Astrocyte (in vitro differentiated cells and primary cell): ENCODE measurements around the gene GABBR1. TPM values are rescaled to one million over a fixed set of nuclear protein-coding genes. Genes with fewer than 3 reads are reported as not detected.

Experiments used
- DNase-seq: peaks from one replicate; pipeline ENCODE4 v3.0.0-alpha.2; 2010; ENCODE audit warnings: low read depth
- FAIRE-seq: peaks from 2 replicates; lab custom pipeline; 2011; peaks lifted over from hg19 to GRCh38; lab: Jason Lieb, UNC
- H2AFZ ChIP-seq: 2 replicates; pipeline ENCODE4 v1.6.0; 2012; ENCODE audit warnings: low read depth, low read length, inconsistent platforms
- H3K27ac ChIP-seq: 2 replicates; pipeline ENCODE4 v1.5.1; 2011; ENCODE audit warnings: low read depth, low read length, inconsistent platforms
- H3K27me3 ChIP-seq: 2 replicates; pipeline ENCODE4 v1.6.0; 2011; ENCODE audit warnings: low read length, inconsistent platforms; ENCODE audit not compliant: insufficient read depth
- H3K36me3 ChIP-seq: 2 replicates; pipeline ENCODE4 v1.5.1; 2011; ENCODE audit warnings: low read length, inconsistent platforms; ENCODE audit not compliant: insufficient read depth
- H3K4me1 ChIP-seq: 2 replicates; pipeline ENCODE4 v1.5.1; 2011; ENCODE audit warnings: low read length, inconsistent platforms; ENCODE audit not compliant: insufficient read depth
- H3K4me2 ChIP-seq: 2 replicates; pipeline ENCODE4 v1.6.0; 2012; ENCODE audit warnings: low read length, inconsistent platforms
- H3K4me3 ChIP-seq: 2 replicates; pipeline ENCODE4 v1.5.1; 2011; ENCODE audit warnings: low read depth, mild to moderate bottlenecking, low read length, inconsistent platforms; ENCODE audit not compliant: insufficient read depth
- H3K79me2 ChIP-seq: 2 replicates; pipeline ENCODE4 v1.6.0; 2012; ENCODE audit warnings: mild to moderate bottlenecking, low read length, inconsistent platforms; ENCODE audit not compliant: insufficient read depth
- H3K9ac ChIP-seq: 2 replicates; pipeline ENCODE4 v1.6.0; 2012; ENCODE audit warnings: mild to moderate bottlenecking, low read length, inconsistent platforms
- H3K9me3 ChIP-seq: 2 replicates; pipeline ENCODE4 v1.5.1; 2012; ENCODE audit warnings: low read depth, mild to moderate bottlenecking, low read length, inconsistent platforms; ENCODE audit not compliant: insufficient read depth
- H4K20me1 ChIP-seq: 2 replicates; pipeline ENCODE4 v1.6.0; 2012; ENCODE audit warnings: low read length, inconsistent platforms; ENCODE audit not compliant: insufficient read depth
- H3K27ac Mint-ChIP-seq: one replicate; pipeline ENCODE4 v1.8.0; 2021; ENCODE audit warnings: mild to moderate bottlenecking, mixed read lengths; ENCODE audit not compliant: unreplicated experiment
- H3K27me3 Mint-ChIP-seq: one replicate; pipeline ENCODE4 v1.8.0; 2021; ENCODE audit warnings: low read depth, mixed read lengths; ENCODE audit not compliant: unreplicated experiment
- H3K36me3 Mint-ChIP-seq: one replicate; pipeline ENCODE4 v1.8.0; 2021; ENCODE audit warnings: low read depth, mixed read lengths; ENCODE audit not compliant: unreplicated experiment
- H3K4me1 Mint-ChIP-seq: one replicate; pipeline ENCODE4 v1.8.0; 2021; ENCODE audit warnings: low read depth, mixed read lengths; ENCODE audit not compliant: unreplicated experiment
- H3K4me3 Mint-ChIP-seq: one replicate; pipeline ENCODE4 v1.8.0; 2021; ENCODE audit warnings: mild to moderate bottlenecking, moderate library complexity, mixed read lengths; ENCODE audit not compliant: unreplicated experiment
- H3K9me3 Mint-ChIP-seq: one replicate; pipeline ENCODE4 v1.8.0; 2021; ENCODE audit warnings: mild to moderate bottlenecking, mixed read lengths; ENCODE audit not compliant: unreplicated experiment
- EZH2 ChIP-seq: IDR thresholded peaks from 2 replicates; pipeline ENCODE4 v1.6.1; 2012; ENCODE audit warnings: mild to moderate bottlenecking, low read length, inconsistent platforms; ENCODE audit not compliant: insufficient read depth
- total RNA-seq: library from RNA; stranded (reverse); gene quantifications from 2 replicates; pipeline ENCODE4 v1.2.1, GENCODE V29; 2021
- TF ChIP-seq, protein P1 (sequence below): IDR thresholded peaks from 2 replicates; pipeline ENCODE4 v1.5.1; 2011; ENCODE audit warnings: low read depth, mild to moderate bottlenecking, inconsistent platforms, low read length, moderate library complexity; ENCODE audit not compliant: insufficient read depth

GABBR1 gene
- total RNA-seq, 1 donor from 2014 or later = 66.3 TPM

DNA sequence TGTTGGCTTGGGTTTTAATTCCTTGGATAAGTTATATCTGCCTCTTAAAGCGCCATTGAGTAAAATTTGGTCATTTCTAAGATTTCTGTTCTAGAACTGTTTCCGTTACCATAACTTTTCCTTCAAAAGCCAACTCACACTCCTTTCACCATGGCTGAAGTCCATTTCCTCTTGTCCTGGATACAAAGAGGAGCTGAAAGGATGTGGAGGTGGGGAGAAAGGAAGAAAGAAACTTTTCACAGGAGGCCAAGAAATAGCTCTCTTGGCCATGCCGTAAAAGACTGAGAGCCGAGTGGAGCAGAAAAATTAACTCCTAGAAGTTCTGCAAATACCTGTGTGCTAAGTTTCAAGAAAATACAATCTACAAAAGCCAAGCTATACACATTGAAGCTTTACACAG, 21.6 kb downstream of the GABBR1 start:
- H3K4me3 Mint-ChIP-seq = no peak overlapping the region
- no peak overlapping the region for H2AFZ ChIP-seq
- H3K4me3 ChIP-seq = no peak overlapping the region
- no peaks in the 10 kb centered on the region for H4K20me1 ChIP-seq
- no peak for TF ChIP-seq EZH2
- TF ChIP-seq, protein P1, sequence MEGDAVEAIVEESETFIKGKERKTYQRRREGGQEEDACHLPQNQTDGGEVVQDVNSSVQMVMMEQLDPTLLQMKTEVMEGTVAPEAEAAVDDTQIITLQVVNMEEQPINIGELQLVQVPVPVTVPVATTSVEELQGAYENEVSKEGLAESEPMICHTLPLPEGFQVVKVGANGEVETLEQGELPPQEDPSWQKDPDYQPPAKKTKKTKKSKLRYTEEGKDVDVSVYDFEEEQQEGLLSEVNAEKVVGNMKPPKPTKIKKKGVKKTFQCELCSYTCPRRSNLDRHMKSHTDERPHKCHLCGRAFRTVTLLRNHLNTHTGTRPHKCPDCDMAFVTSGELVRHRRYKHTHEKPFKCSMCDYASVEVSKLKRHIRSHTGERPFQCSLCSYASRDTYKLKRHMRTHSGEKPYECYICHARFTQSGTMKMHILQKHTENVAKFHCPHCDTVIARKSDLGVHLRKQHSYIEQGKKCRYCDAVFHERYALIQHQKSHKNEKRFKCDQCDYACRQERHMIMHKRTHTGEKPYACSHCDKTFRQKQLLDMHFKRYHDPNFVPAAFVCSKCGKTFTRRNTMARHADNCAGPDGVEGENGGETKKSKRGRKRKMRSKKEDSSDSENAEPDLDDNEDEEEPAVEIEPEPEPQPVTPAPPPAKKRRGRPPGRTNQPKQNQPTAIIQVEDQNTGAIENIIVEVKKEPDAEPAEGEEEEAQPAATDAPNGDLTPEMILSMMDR = no peak
- H3K9me3 ChIP-seq = no peaks in the 10 kb centered on the region
- DNase-seq = no peak
- no peak overlapping the region for H3K27ac ChIP-seq
- H3K4me1 ChIP-seq = no peaks in the 10 kb centered on the region
- no peaks in the 10 kb centered on the region for H3K79me2 ChIP-seq
- H3K9ac ChIP-seq = no peak overlapping the region
- peaks cover 16% of the 10 kb centered on the region for H3K4me1 Mint-ChIP-seq
- no peaks in the 10 kb centered on the region for H3K27me3 ChIP-seq
- H3K36me3 ChIP-seq = peaks cover 43% of the 10 kb centered on the region
- H3K4me2 ChIP-seq = no peak overlapping the region
- no peak for FAIRE-seq
- peaks cover 41% of the 10 kb centered on the region for H3K36me3 Mint-ChIP-seq
- H3K9me3 Mint-ChIP-seq = no peaks in the 10 kb centered on the region
- H3K27ac Mint-ChIP-seq = no peak overlapping the region
- H3K27me3 Mint-ChIP-seq = no peaks in the 10 kb centered on the region

DNA sequence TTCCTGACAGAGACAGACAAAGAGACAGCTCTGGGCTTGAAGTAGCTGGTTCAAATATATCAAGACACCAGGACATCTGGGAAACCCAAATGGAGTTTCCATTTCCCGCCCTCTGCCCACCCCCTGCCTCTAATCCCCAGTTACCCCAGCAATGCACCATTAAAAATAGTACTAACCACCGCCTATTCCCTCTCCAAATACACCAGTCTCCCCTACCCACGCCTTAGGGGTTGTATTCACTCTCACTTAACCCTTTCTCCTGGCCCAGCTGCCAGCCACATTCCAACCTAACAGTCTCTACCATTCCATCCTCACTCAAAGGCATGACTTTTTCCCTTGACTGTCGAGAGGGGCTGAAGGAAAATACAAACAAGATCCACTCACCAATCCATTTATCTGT, 22.4 kb downstream of the GABBR1 start:
- Mint-ChIP-seq H3K27ac (no peak overlapping the region), H3K36me3 (peaks cover 47% of the 10 kb centered on the region), H3K27me3 (no peaks in the 10 kb centered on the region), H3K9me3 (no peaks in the 10 kb centered on the region), H3K4me1 (peaks cover 16% of the 10 kb centered on the region), H3K4me3 (no peak overlapping the region)
- no peak overlapping the region for H3K27ac ChIP-seq
- DNase-seq (no peak), FAIRE-seq (no peak)
- no peaks in the 10 kb centered on the region for H3K27me3 ChIP-seq
- no peak overlapping the region for H3K9ac ChIP-seq
- H3K4me3 ChIP-seq = no peak overlapping the region
- no peak overlapping the region for H2AFZ ChIP-seq
- H3K4me1 ChIP-seq = no peaks in the 10 kb centered on the region
- TF ChIP-seq, protein P1 = no peak
- no peak for TF ChIP-seq EZH2
- peaks cover 48% of the 10 kb centered on the region for H3K36me3 ChIP-seq
- no peaks in the 10 kb centered on the region for H4K20me1 ChIP-seq
- H3K9me3 ChIP-seq = no peaks in the 10 kb centered on the region
- H3K4me2 ChIP-seq = no peak overlapping the region
- H3K79me2 ChIP-seq = no peaks in the 10 kb centered on the region

DNA sequence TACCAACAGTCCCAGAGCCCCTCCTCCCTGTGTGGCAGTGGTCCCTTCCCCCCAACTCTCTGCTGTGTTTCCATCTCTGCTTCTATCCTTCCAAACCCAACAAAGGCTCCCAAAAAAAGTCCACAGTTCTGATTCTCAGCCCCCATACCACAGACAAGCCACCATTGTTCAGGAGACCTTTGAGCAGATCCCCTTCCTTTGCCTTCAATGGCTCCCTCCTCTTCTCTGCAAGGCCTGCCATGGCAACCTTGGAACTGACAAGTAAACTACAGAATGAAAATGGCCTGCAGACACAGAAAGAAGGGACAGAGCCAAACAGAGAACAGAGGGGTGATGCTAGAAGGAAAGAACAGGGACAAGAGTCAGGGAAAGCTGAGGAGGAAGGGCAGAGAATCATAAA, 24.9 kb downstream of the GABBR1 start:
- TF ChIP-seq, protein P1 = no peak
- no peak for TF ChIP-seq EZH2
- DNase-seq (no peak), FAIRE-seq (no peak)
- Mint-ChIP-seq H3K4me3 (no peak overlapping the region), H3K36me3 (peaks cover 54% of the 10 kb centered on the region), H3K27ac (no peak overlapping the region), H3K4me1 (peaks cover 7% of the 10 kb centered on the region), H3K27me3 (no peaks in the 10 kb centered on the region), H3K9me3 (no peaks in the 10 kb centered on the region)
- peaks cover 48% of the 10 kb centered on the region for H3K36me3 ChIP-seq
- no peaks in the 10 kb centered on the region for H3K27me3 ChIP-seq
- no peaks in the 10 kb centered on the region for H4K20me1 ChIP-seq
- no peaks in the 10 kb centered on the region for H3K4me1 ChIP-seq
- H3K9me3 ChIP-seq = no peaks in the 10 kb centered on the region
- no peak overlapping the region for H3K27ac ChIP-seq
- no peaks in the 10 kb centered on the region for H3K79me2 ChIP-seq
- H3K4me3 ChIP-seq = no peak overlapping the region
- no peak overlapping the region for H2AFZ ChIP-seq
- H3K4me2 ChIP-seq = no peak overlapping the region
- no peak overlapping the region for H3K9ac ChIP-seq
